ENCODE data around the gene TUBA1C. TPM values are rescaled to one million over a fixed set of nuclear protein-coding genes. Genes with fewer than 3 reads are reported as not detected.

Gene TUBA1C
- total and polyA plus RNA-seq, 9 of the 15 experiments (the other 6 are each of a cell fraction or from before 2014, with no cell fraction given), result 755 to 3,012 (median 914) TPM

GRCh38 chr12:49236423-49236822 is 28.5 kb upstream of the TUBA1C start (continued):
- TF ChIP-seq CCAR2 (IDR thresholded peaks at IDR 0.05; ENCODE audit: low read depth, low read length), result no peak
- peak; percentile 83 for TF ChIP-seq RAD51 (IDR thresholded peaks at IDR 0.05; ENCODE audit: borderline replicate concordance, low read depth)
- no peak for TF ChIP-seq EP300 (IDR thresholded peaks at IDR 0.05; ENCODE audit: low read length)
- 0 out of 2 replicates have a peak, but pooled peaks have one; percentile 30 for TF ChIP-seq NR2F6 (CRISPR knock-in tag; IDR thresholded peaks at IDR 0.05)
- TF ChIP-seq C11orf30 (IDR thresholded peaks at IDR 0.05; ENCODE audit: low read depth), result no peak

DNA sequence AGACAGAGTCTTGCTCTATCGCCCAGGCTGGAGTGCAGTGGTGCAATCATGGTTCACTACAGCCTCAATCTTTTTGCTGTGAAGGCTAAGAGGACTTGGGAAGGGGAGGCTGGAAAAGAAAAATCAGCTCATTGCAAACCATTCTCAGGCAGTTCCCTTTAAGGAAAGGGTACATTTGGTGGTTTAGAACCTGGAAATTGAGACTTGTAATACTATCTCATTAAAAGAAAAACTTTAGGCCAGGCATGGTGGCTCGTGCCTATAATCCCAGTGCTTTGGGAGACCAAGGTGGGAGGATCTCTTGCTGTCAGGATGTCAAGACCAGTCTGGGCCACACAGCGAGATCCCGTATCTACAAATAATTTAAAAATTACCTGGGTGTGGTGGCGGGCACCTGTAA is 21.3 kb upstream of the TUBA1C start:
- H3K27ac ChIP-seq (ENCODE audit: extremely low read depth, low read depth, low read length), result no peak overlapping the region
- CTCF ChIA-PET (ENCODE audit: low intra/inter-chr PET ratio), result no interaction called here
- intact Hi-C loops (cut with micrococcal nuclease) (no loop called here), in situ Hi-C loops (cut with MboI) (no loop called here)
- DNase-seq (ENCODE audit: extremely low read depth in 1 of 4, low spot score in 3 of 4), result no peak
- no peaks in the 10 kb centered on the region for H3K9me1 ChIP-seq (ENCODE audit: control insufficient read depth, insufficient read depth, low read length)
- POLR2A ChIA-PET, result interaction anchor here (0.5 to 3.7 kb wide), 10 partner anchors 9 to 500 kb away, joined by 3 to 28 read pairs (median 3); partner anchors contain the start of genes C1QL4, TUBA1B and TUBA1C
- H3K36me3 ChIP-seq (ENCODE audit: control insufficient read depth, insufficient read depth, low read length), result no peaks in the 10 kb centered on the region
- FAIRE-seq, result no peak
- BruUV-seq (replicated peaks), result no TSS peak
- no peaks in the 10 kb centered on the region for H3K9me3 ChIP-seq (replicated peaks; ENCODE audit: control insufficient read depth, insufficient read depth, low read depth, low read length)
- WGBS (ENCODE audit: insufficient coverage, low coverage, missing lambda C conversion rate), result 79% methylated on average over 5 of the region's 5 CpGs
- no peaks in the 10 kb centered on the region for H3K79me2 ChIP-seq (ENCODE audit: control insufficient read depth, insufficient read depth, low read length)
- no peaks in the 10 kb centered on the region for H3K27me3 ChIP-seq (ENCODE audit: control insufficient read depth in 2 of 2, insufficient read depth in 2 of 2, low read length in 2 of 2)
- 0 out of 2 replicates have a peak, but pooled peaks have one; percentile 17 for TF ChIP-seq ZNF121 (CRISPR knock-in tag; conservative IDR thresholded peaks at IDR 0.05)
- TF ChIP-seq, protein P1, sequence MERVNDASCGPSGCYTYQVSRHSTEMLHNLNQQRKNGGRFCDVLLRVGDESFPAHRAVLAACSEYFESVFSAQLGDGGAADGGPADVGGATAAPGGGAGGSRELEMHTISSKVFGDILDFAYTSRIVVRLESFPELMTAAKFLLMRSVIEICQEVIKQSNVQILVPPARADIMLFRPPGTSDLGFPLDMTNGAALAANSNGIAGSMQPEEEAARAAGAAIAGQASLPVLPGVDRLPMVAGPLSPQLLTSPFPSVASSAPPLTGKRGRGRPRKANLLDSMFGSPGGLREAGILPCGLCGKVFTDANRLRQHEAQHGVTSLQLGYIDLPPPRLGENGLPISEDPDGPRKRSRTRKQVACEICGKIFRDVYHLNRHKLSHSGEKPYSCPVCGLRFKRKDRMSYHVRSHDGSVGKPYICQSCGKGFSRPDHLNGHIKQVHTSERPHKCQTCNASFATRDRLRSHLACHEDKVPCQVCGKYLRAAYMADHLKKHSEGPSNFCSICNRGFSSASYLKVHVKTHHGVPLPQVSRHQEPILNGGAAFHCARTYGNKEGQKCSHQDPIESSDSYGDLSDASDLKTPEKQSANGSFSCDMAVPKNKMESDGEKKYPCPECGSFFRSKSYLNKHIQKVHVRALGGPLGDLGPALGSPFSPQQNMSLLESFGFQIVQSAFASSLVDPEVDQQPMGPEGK (CRISPR knock-in tag; IDR thresholded peaks at IDR 0.05; ENCODE audit: borderline replicate concordance), result no peak
- TF ChIP-seq, protein P2, sequence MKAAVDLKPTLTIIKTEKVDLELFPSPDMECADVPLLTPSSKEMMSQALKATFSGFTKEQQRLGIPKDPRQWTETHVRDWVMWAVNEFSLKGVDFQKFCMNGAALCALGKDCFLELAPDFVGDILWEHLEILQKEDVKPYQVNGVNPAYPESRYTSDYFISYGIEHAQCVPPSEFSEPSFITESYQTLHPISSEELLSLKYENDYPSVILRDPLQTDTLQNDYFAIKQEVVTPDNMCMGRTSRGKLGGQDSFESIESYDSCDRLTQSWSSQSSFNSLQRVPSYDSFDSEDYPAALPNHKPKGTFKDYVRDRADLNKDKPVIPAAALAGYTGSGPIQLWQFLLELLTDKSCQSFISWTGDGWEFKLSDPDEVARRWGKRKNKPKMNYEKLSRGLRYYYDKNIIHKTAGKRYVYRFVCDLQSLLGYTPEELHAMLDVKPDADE (conservative IDR thresholded peaks at IDR 0.05; ENCODE audit: control insufficient read depth, low read depth, low read length), result no peak
- H3K4me3 ChIP-seq, result no peak overlapping the region
- H4K20me1 ChIP-seq (replicated peaks; ENCODE audit: control insufficient read depth, insufficient read depth, low read length), result no peaks in the 10 kb centered on the region
- no peak for ATAC-seq
- H3K9ac ChIP-seq (ENCODE audit: insufficient read depth in 1 of 2, low read depth in 2 of 2, low read length in 2 of 2), result no peak overlapping the region
- peaks cover 14 to 21% of the 10 kb centered on the region in 2 experiments for H3K4me1 ChIP-seq (replicated peaks in 1 of 2; ENCODE audit: control insufficient read depth in 2 of 2, insufficient read depth in 2 of 2, low read length in 2 of 2)
- H3K4me2 ChIP-seq (ENCODE audit: insufficient read depth, low read length), result no peak overlapping the region
- H2AFZ ChIP-seq (ENCODE audit: low read depth, low read length), result no peak overlapping the region

Measured in K562 (cell line).